Midbrain (tissue), 1 donor: ENCODE results near the gene KCNJ9.
"Not testable (repeated sequence)": the region's sequence is repeated elsewhere in the genome, so short reads cannot be mapped to it uniquely, and the experiment has no call there.

Experiments
- DNase-seq: peaks from one replicate; lab custom pipeline; 2025; lab: John Stamatoyannopoulos, UW

KCNJ9 gene

DNA sequence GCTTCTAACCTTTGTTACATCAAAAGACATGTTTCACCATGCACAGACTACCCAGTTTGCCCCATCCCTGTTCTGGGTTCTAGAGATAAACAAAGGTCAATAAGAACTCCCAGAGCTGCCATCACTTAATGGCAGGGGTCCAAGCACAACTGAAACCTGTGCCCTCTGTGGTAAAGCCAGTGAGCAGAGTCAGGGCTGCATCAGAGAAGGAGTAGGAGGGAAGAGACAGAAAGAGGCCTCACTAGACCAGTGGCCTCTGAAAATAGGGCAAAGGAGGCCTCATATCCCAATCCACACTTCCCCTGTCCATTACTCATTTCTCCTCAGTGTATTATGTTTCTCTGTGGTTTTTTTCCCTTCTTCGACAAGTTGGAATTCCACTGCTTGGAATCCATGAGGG, 44.4 kb downstream of the KCNJ9 start:
- no peak for DNase-seq

DNA sequence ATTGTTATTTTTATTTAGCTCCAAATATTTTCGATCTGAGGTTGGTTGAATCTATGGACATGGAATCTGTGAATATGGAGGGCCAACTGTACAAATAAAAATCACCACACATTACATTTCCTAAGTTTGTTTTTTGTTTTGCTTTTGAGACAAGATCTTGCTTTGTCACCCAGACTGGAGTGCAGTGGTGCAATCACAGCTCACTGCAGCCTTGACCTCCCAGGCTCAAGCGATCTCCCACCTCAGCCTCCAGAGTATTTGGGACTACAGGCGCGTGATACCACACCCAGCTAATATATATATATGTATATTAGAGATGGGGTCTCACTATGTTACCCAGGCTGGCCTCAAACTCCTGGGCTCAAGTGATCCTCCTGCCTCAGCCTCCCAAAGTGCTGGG, 45.0 kb downstream of the KCNJ9 start:
- DNase-seq, result not testable (repeated sequence)

- no peak for DNase-seq
Observed at GRCh38 chr1:160127381-160127780, 46.0 kb downstream of the KCNJ9 start.

- DNase-seq, result no peak
Observed at GRCh38 chr1:160127865-160128523, 46.7 kb downstream of the KCNJ9 start.

GRCh38 chr1:160128636-160129035, 47.3 kb downstream of the KCNJ9 start:
- no peak for DNase-seq

- no peak for DNase-seq
Observed at GRCh38 chr1:160129046-160129445, 47.7 kb downstream of the KCNJ9 start.

DNA sequence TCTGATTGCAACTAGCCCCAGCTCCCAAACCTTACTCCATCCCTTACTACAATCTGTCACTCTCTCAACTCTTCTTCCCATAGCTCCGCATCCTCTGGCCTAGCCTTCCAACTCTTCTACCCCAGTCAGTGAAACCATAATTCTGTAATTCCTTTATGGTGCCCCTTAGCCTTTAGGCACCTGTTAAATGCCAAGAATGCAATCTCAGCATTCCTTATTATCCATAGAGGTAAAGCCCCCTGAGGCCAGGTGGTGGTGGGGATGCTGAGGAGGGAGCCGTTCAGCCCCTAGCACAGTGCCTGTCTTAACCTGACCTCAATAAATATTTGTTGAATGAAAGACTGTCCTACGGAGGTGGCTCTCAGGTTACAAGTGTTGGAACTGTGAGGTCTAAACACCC, 48.2 kb downstream of the KCNJ9 start:
- DNase-seq, result no peak

GRCh38 chr1:160129966-160130365, 48.6 kb downstream of the KCNJ9 start:
- no peak for DNase-seq

DNA sequence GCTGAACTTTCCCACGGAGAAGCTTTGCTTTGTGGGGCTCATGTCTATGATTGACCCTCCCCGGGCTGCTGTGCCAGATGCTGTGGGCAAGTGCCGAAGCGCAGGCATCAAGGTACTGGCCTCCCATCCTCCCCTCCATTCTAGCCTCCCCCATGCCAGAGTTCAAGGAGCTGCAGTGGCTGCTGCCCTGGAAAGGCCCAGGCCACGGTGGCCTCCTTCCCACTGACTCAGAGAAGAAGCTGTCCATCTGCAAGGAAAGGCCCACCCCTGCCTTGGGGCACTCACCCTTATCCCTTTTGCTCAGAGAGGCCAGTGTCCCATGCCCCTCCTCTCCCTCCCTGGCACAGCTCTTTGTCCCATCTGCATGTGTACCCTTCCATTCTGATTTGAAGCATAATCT, 49.1 kb downstream of the KCNJ9 start:
- DNase-seq, result no peak

- DNase-seq, result no peak
Observed at GRCh38 chr1:160130939-160131338, 49.6 kb downstream of the KCNJ9 start.

DNA sequence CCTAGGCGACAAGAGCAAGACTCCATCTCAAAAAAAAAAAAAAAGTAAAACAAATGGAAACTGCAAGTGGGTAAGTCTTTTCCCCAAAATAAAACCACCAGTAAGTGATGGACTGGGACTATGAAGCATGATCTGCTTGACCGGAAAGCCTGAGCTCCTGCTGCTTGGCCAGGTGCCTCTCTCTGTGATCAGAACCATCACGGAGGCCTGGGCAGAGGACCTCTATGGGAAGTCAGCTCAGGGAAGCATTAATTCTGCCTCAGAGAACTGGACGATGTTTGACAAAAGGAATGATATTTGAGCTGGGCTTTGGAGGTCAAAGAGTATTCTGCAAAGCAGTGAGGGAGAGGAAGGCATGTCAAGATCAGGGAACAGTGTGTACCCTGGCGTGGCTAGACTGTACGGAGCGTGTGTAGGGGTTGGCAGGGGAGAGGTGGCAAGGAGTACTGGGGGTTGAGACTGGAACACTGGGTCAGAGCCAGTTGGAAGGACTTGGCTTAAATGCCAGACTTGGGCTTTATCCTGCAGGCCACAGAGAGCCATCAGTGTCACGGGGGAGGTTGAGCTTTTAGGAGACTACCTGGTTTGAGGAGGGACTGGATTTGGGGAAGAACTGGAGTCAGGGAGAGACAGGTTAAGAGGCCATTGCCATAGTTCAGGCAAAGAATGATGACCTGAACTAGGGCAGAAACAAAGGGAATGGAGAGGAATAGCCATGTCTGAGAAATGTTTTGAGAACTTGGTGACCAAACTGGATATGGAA, 50.6 kb downstream of the KCNJ9 start:
- DNase-seq, result peak; percentile 38

DNA sequence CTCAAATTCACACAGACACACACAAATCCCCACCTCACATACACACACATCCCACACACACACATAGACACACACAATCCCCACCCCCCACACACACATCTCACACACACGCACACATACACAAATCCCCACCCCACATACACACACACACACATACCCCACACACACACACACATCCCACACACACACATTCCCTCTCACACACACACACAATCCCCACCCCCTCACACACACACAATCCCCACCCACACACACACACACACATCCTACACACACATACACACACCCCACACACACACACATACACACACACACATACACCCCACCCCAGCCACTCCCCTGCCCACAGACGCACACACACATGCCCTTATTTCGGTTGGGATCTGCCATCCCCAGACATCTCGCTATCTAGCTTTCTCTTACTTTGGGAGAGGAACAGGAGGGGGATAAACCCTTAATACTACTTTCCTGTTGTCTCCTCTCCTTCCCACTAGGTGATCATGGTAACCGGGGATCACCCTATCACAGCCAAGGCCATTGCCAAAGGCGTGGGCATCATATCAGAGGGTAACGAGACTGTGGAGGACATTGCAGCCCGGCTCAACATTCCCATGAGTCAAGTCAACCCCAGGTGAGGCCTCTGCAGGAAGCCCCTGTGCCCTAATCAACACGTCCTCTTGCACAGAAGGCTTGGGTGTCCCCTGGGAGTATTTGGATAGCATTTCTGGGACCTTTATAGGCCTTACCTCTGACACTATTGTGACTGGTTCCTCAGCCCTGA, 52.8 kb downstream of the KCNJ9 start:
- no peak for DNase-seq

DNA sequence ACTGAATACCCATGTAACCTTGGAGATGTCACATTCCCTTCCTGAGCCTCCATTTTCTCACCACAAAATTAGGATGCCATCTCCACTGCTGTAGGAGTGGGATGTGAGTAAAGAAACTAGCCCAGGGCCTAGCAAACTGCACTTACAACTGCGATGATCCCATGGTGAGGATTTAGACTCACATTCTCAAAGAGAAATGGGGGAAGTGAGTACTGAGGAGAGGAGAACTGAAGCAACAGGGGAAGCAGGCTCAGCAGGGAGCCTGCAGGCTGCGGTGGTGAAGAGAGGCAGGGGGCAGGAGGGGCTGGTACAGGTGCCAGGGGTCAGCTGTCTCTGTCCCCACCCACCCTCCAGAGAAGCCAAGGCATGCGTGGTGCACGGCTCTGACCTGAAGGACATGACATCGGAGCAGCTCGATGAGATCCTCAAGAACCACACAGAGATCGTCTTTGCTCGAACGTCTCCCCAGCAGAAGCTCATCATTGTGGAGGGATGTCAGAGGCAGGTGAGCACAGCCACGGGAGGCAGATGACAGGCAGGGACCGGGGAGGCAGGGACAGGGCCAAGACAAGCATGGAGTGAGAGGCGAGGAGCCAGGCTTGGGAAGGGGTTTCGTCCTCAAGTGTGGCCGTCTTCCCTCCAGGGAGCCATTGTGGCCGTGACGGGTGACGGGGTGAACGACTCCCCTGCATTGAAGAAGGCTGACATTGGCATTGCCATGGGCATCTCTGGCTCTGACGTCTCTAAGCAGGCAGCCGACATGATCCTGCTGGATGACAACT, 53.6 kb downstream of the KCNJ9 start:
- DNase-seq, result no peak

GRCh38 chr1:160136121-160136925, 55.0 kb downstream of the KCNJ9 start:
- no peak for DNase-seq

DNA sequence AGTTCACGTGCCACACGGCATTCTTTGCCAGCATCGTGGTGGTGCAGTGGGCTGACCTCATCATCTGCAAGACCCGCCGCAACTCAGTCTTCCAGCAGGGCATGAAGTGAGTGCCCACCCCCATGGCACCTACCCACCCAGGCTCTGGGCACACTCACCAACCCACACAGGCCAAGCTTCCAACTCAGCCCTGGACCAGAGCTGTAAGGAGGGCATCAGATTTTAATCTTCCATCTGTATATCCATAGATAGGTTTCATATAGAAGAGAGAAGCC, 55.5 kb downstream of the KCNJ9 start:
- DNase-seq, result no peak

GRCh38 chr1:160137216-160137862, 56.0 kb downstream of the KCNJ9 start:
- DNase-seq, result no peak

- no peak for DNase-seq
Observed at GRCh38 chr1:160139840-160140239, 58.5 kb downstream of the KCNJ9 start.
